BLaER1 treated with 17β-estradiol and CSF1 and Interleukin-3, amounts not matched to agents 10 nM and 100 nM (cell line): ENCODE data around the gene VPS37B.
"Not testable (repeated sequence)": the region's sequence is repeated elsewhere in the genome, so short reads cannot be mapped to it uniquely, and the experiment has no call there.

Source experiments
- H3K27ac ChIP-seq, 11 experiments: shearing (Covaris generic); formaldehyde crosslinking; 2 replicates each; pipeline ENCODE4 v1.8.1; 2022
- H3K27me3 ChIP-seq, 11 experiments: shearing (Covaris generic); formaldehyde crosslinking; 2 replicates each; pipeline ENCODE4 v1.8.1; 2022
- H3K36me3 ChIP-seq, 11 experiments: shearing (Covaris generic); formaldehyde crosslinking; 2 replicates each; pipeline ENCODE4 v1.8.1; 2022
- H3K4me1 ChIP-seq, 10 experiments: shearing (Covaris generic); formaldehyde crosslinking; 2 replicates each; pipeline ENCODE4 v1.8.1; 2022
- H3K4me2 ChIP-seq, 11 experiments: shearing (Covaris generic); formaldehyde crosslinking; 2 replicates each; pipeline ENCODE4 v1.8.1; 2022
- H3K4me3 ChIP-seq, 10 experiments: shearing (Covaris generic); formaldehyde crosslinking; 2 replicates each; pipeline ENCODE4 v1.8.1; 2022
- H3K9ac ChIP-seq, 11 experiments: shearing (Covaris generic); formaldehyde crosslinking; 2 replicates each; pipeline ENCODE4 v1.8.1; 2022
- H3K9me3 ChIP-seq, 11 experiments: shearing (Covaris generic); formaldehyde crosslinking; replicated peaks in 1 of 11; 2 replicates each; pipeline ENCODE4 v1.8.1; 2022
- H4K20me1 ChIP-seq, 11 experiments: shearing (Covaris generic); formaldehyde crosslinking; 2 replicates each; pipeline ENCODE4 v1.8.1; 2022
- Cebpa-rat ChIP-seq, 11 experiments: shearing (Covaris generic); IDR thresholded peaks; 2 replicates each; pipeline ENCODE4 v1.8.1; 2022

Gene VPS37B

GRCh38 chr12:122917507-122918121 lies 21.7 kb upstream of the VPS37B start:
- Histone ChIP-seq H3K27ac (peak overlapping the region in 5 of 11 experiments; percentile 9 to 58 (median 37); a peak in 8 of 22 replicates), H3K27me3 (no peaks in the 10 kb centered on the region), H3K9ac (peak overlapping the region in 4 of 11 experiments; percentile 22 to 60 (median 51); a peak in 7 of 22 replicates), H3K4me2 (peak overlapping the region; percentile 65 to 96 (median 78)), H4K20me1 (0 out of 22 replicates have a peak, but pooled peaks cover 0 to 4% (median 0%) of the 10 kb centered on the region in 11 experiments), H3K36me3 (no peaks in the 10 kb centered on the region), H3K4me3 (peak overlapping the region in 1 of 10 experiments; percentile 2; a peak in 1 of 20 replicates), H3K4me1 (peaks cover 20 to 42% (median 29%) of the 10 kb centered on the region in 10 experiments), H3K9me3 (no peaks in the 10 kb centered on the region)
- no peak for TF ChIP-seq Cebpa-rat (IDR thresholded peaks at IDR 0.05)

GRCh38 chr12:122909442-122910288 lies 13.7 kb upstream of the VPS37B start:
- Histone ChIP-seq H4K20me1 (no peaks in the 10 kb centered on the region), H3K4me3 (no peak overlapping the region; a peak in 1 of 20 replicates), H3K27me3 (no peaks in the 10 kb centered on the region), H3K36me3 (no peaks in the 10 kb centered on the region), H3K9me3 (no peaks in the 10 kb centered on the region), H3K4me1 (peaks cover 4 to 41% (median 24%) of the 10 kb centered on the region in 10 experiments; a peak in 19 of 20 replicates), H3K4me2 (peak overlapping the region; percentile 32 to 83 (median 77); a peak in 21 of 22 replicates), H3K9ac (peak overlapping the region in 4 of 11 experiments; percentile 11 to 48 (median 37); a peak in 8 of 22 replicates), H3K27ac (peak overlapping the region in 7 of 11 experiments; percentile 31 to 56 (median 48); a peak in 13 of 22 replicates)
- peak in 2 of 11 experiments; percentile 40 to 67; a peak in 3 of 22 replicates for TF ChIP-seq Cebpa-rat (IDR thresholded peaks at IDR 0.05)

- Histone ChIP-seq H3K4me2 (peak overlapping the region in 2 of 11 experiments; percentile 81 to 82; a peak in 1 of 22 replicates), H3K9ac (no peak overlapping the region), H3K4me3 (no peak overlapping the region)
Measured at GRCh38 chr12:122908915-122909314, 13.0 kb upstream of the VPS37B start.

GRCh38 chr12:122905258-122905657 lies 9.3 kb upstream of the VPS37B start:
- not testable (repeated sequence) for H3K4me3 ChIP-seq, H3K9ac ChIP-seq, H3K36me3 ChIP-seq, H3K9me3 ChIP-seq, H4K20me1 ChIP-seq, H3K27me3 ChIP-seq
- H3K27ac ChIP-seq: 0 out of 22 replicates have a peak overlapping the region, but pooled peaks of 1 of the 11 experiments have one; percentile 29
- peaks cover 11 to 46% (median 40%) of the 10 kb centered on the region in 10 experiments; a peak in 19 of 20 replicates for H3K4me1 ChIP-seq
- peak overlapping the region in 1 of 11 experiments; percentile 12; a peak in 2 of 22 replicates for H3K4me2 ChIP-seq

More at GRCh38 chr12:122908915-122909314, 13.0 kb upstream of the VPS37B start:
- no peak for TF ChIP-seq Cebpa-rat (IDR thresholded peaks at IDR 0.05)
- H4K20me1 ChIP-seq: no peaks in the 10 kb centered on the region
- H3K36me3 ChIP-seq: no peaks in the 10 kb centered on the region
- H3K27me3 ChIP-seq: no peaks in the 10 kb centered on the region
- H3K4me1 ChIP-seq: peaks cover 4 to 41% (median 26%) of the 10 kb centered on the region in 10 experiments; a peak in 19 of 20 replicates
- H3K9me3 ChIP-seq: no peaks in the 10 kb centered on the region
- no peak overlapping the region for H3K27ac ChIP-seq

GRCh38 chr12:122903693-122904034 lies 7.7 kb upstream of the VPS37B start:
- Histone ChIP-seq H3K4me2 (peak overlapping the region in 8 of 11 experiments; percentile 22 to 38 (median 24); a peak in 12 of 22 replicates), H3K27me3 (no peaks in the 10 kb centered on the region), H3K4me1 (peaks cover 13 to 51% (median 44%) of the 10 kb centered on the region in 10 experiments), H3K9ac (peak overlapping the region in 1 of 11 experiments; percentile 11; a peak in 1 of 22 replicates), H3K36me3 (no peaks in the 10 kb centered on the region), H3K9me3 (no peaks in the 10 kb centered on the region), H3K4me3 (no peak overlapping the region), H3K27ac (no peak overlapping the region; a peak in 2 of 22 replicates), H4K20me1 (no peaks in the 10 kb centered on the region)
- TF ChIP-seq Cebpa-rat (IDR thresholded peaks at IDR 0.05): no peak

GRCh38 chr12:122902854-122903692 lies 7.1 kb upstream of the VPS37B start:
- Histone ChIP-seq H3K4me1 (peaks cover 19 to 57% (median 50%) of the 10 kb centered on the region in 10 experiments), H3K9ac (peak overlapping the region in 1 of 11 experiments; percentile 11; a peak in 1 of 22 replicates), H4K20me1 (no peaks in the 10 kb centered on the region), H3K9me3 (no peaks in the 10 kb centered on the region), H3K4me2 (peak overlapping the region in 8 of 11 experiments; percentile 22 to 38 (median 24); a peak in 12 of 22 replicates), H3K36me3 (no peaks in the 10 kb centered on the region), H3K27ac (no peak overlapping the region; a peak in 2 of 22 replicates), H3K27me3 (no peaks in the 10 kb centered on the region), H3K4me3 (no peak overlapping the region)
- no peak for TF ChIP-seq Cebpa-rat (IDR thresholded peaks at IDR 0.05)

GRCh38 chr12:122899887-122900286 lies 4.0 kb upstream of the VPS37B start:
- Histone ChIP-seq H3K9me3 (no peaks in the 10 kb centered on the region), H3K27me3 (no peaks in the 10 kb centered on the region), H3K4me2 (peak overlapping the region in 9 of 11 experiments; percentile 66 to 98 (median 82); a peak in 15 of 22 replicates), H3K4me3 (no peak overlapping the region), H3K27ac (peak overlapping the region in 7 of 11 experiments; percentile 35 to 94 (median 62); a peak in 8 of 22 replicates), H4K20me1 (peaks cover 0 to 2% (median 0%) of the 10 kb centered on the region in 11 experiments; a peak in 4 of 22 replicates), H3K4me1 (peaks cover 32 to 78% (median 71%) of the 10 kb centered on the region in 10 experiments), H3K9ac (no peak overlapping the region; a peak in 1 of 22 replicates), H3K36me3 (no peaks in the 10 kb centered on the region)
- no peak for TF ChIP-seq Cebpa-rat (IDR thresholded peaks at IDR 0.05)

GRCh38 chr12:122896662-122897061 lies 738 bp upstream of the VPS37B start:
- Histone ChIP-seq H3K36me3 (peaks cover 0 to 17% (median 0%) of the 10 kb centered on the region in 11 experiments; a peak in 6 of 22 replicates), H3K4me1 (peaks cover 61 to 92% (median 88%) of the 10 kb centered on the region in 10 experiments), H3K27ac (peak overlapping the region in 4 of 11 experiments; percentile 91 to 94 (median 92); a peak in 7 of 22 replicates), H3K4me2 (peak overlapping the region in 9 of 11 experiments; percentile 69 to 99 (median 98); a peak in 11 of 22 replicates), H3K9me3 (no peaks in the 10 kb centered on the region), H3K4me3 (peak overlapping the region in 1 of 10 experiments; percentile 84; a peak in 1 of 20 replicates), H3K9ac (no peak overlapping the region), H3K27me3 (no peaks in the 10 kb centered on the region), H4K20me1 (peaks cover 6 to 34% (median 31%) of the 10 kb centered on the region in 11 experiments; a peak in 20 of 22 replicates)
- TF ChIP-seq Cebpa-rat (IDR thresholded peaks at IDR 0.05): no peak
